ENCODE data around the gene VAV2.

DNA sequence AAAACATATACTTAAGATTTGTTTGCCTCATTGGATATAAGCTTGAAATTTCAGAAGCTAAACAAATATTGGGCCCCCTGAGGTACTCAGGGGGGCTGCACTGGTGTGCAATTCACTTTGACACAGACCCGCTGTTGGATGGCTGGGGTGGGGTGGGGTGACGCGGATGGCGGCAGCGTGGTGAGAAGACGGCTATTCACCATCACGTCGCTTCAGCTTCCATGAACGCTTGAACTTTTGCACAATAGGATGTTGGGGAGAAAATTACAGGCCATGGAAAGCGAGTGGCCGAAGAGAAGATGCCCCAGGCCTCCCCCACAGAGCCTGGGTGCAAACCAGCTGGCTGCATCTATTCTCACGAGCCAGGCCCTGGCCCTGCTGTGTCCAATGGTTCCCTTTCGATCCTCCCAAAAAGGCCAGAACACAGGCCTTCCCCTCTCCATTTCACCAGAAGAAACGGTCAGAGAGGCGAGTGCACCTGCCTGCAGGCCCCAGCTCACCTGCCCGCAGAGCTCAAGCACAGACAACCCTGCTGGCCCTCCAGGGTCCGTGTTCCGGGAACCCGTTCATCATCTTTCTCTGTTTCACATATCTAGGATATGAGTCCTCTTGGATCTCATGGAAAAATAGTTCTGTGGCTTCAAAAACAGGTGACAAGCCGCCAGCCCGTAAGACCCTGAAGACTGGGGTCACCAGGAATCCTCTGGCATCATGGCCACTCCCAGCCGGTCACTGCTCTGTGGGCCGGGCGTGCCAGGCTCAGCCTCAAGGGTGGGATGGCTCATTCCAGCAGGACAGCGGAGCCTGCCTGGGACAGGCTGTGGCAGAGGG, 207.2 kb downstream of the VAV2 start:
- no peak for TF ChIP-seq POLR2AphosphoS5 (IDR thresholded peaks at IDR 0.05; ENCODE audit: low read depth, low read length)
- no peak for TF ChIP-seq ELF1 (IDR thresholded peaks at IDR 0.05)
- no peak for TF ChIP-seq EP300 (IDR thresholded peaks at IDR 0.05; ENCODE audit: borderline replicate concordance in 1 of 2, low read depth in 1 of 2, low read length in 1 of 2)
- no peak for TF ChIP-seq REST (IDR thresholded peaks at IDR 0.05; ENCODE audit: low read depth, low read length)
- TF ChIP-seq SMC3 (IDR thresholded peaks at IDR 0.05; ENCODE audit: low read depth, low read length) = no peak
- TF ChIP-seq, protein P1, sequence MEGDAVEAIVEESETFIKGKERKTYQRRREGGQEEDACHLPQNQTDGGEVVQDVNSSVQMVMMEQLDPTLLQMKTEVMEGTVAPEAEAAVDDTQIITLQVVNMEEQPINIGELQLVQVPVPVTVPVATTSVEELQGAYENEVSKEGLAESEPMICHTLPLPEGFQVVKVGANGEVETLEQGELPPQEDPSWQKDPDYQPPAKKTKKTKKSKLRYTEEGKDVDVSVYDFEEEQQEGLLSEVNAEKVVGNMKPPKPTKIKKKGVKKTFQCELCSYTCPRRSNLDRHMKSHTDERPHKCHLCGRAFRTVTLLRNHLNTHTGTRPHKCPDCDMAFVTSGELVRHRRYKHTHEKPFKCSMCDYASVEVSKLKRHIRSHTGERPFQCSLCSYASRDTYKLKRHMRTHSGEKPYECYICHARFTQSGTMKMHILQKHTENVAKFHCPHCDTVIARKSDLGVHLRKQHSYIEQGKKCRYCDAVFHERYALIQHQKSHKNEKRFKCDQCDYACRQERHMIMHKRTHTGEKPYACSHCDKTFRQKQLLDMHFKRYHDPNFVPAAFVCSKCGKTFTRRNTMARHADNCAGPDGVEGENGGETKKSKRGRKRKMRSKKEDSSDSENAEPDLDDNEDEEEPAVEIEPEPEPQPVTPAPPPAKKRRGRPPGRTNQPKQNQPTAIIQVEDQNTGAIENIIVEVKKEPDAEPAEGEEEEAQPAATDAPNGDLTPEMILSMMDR (IDR thresholded peaks at IDR 0.05) = no peak
- TF ChIP-seq TCF12 (IDR thresholded peaks at IDR 0.05) = no peak
- no peak for TF ChIP-seq MAX (IDR thresholded peaks at IDR 0.05; ENCODE audit: low read depth)
- TF ChIP-seq CHD2 (IDR thresholded peaks at IDR 0.05; ENCODE audit: low read length, partially characterized antibody) = no peak
- TF ChIP-seq JUND (IDR thresholded peaks at IDR 0.05) = no peak
- no peak for TF ChIP-seq FOXM1 (IDR thresholded peaks at IDR 0.05; ENCODE audit: low read depth)

Data from SK-N-SH (cell line).